ENCODE results near the gene C11orf65. TPM values are rescaled to one million over a fixed set of nuclear protein-coding genes. Genes with fewer than 3 reads are reported as not detected.
"Not testable (repeated sequence)": the region's sequence is repeated elsewhere in the genome, so short reads cannot be mapped to it uniquely, and the experiment has no call there.

C11orf65 gene
- total and polyA plus RNA-seq, 9 donors: 0.35 to 1.2 (median 0.80) TPM

DNA sequence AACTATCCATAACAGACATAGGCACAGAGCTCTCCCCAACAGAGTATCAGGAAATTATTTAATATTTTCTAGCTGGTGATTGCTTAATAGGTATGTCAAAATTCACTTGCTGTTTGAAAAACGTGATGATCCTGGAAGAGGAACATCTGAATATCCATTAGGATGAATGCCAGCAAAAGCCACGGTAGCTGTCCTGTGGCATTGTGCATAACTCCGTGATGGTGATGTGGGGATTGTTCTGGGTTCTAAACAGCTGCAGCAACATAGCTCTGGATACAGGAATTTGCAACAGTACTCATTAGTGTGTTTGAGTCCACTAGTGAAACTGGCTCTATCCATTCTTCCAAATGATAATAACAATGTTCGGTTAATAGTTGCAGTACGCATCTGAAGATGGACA lies 78.8 kb downstream of the C11orf65 start:
- intact Hi-C loops (cut with DNase I): no loop called here
- no peak for TF ChIP-seq CTCF (IDR thresholded peaks at IDR 0.05)
- TF ChIP-seq POLR2A (IDR thresholded peaks at IDR 0.05): no peak
- no peak for TF ChIP-seq EP300 (IDR thresholded peaks at IDR 0.05)
- no peaks in the 10 kb centered on the region for H3K9me3 ChIP-seq
- H3K27me3 ChIP-seq: no peaks in the 10 kb centered on the region
- no peaks in the 10 kb centered on the region for H3K36me3 ChIP-seq
- H3K4me1 ChIP-seq (ENCODE audit: insufficient read depth): no peaks in the 10 kb centered on the region
- DNase-seq: no peak
- no peak overlapping the region for H3K27ac ChIP-seq
- 81 to 83% (median 83%) methylated on average over 5 of the region's 5 CpGs for WGBS, 3 donors
- no peak overlapping the region for H3K4me3 ChIP-seq

GRCh38 chr11:108373505-108373904 lies 93.8 kb downstream of the C11orf65 start:
- H3K36me3 ChIP-seq; intact Hi-C loops (cut with DNase I); DNase-seq; H3K27me3 ChIP-seq; H3K27ac ChIP-seq; H3K4me1 ChIP-seq (ENCODE audit: insufficient read depth); H3K4me3 ChIP-seq; H3K9me3 ChIP-seq: not testable (repeated sequence)
- 92 to 97% (median 96%) methylated on average over 24 of the region's 24 CpGs for WGBS, 3 donors

GRCh38 chr11:108370990-108371389 lies 96.3 kb downstream of the C11orf65 start:
- intact Hi-C loops (cut with DNase I): no loop called here
- 60 to 74% (median 68%) methylated on average over 5 of the region's 5 CpGs for WGBS, 3 donors
- Histone ChIP-seq H3K36me3 (no peaks in the 10 kb centered on the region), H3K4me1 (ENCODE audit: insufficient read depth) (no peaks in the 10 kb centered on the region), H3K4me3 (no peak overlapping the region), H3K9me3 (no peaks in the 10 kb centered on the region), H3K27ac (no peak overlapping the region), H3K27me3 (no peaks in the 10 kb centered on the region)
- TF ChIP-seq EP300 (IDR thresholded peaks at IDR 0.05) (no peak), CTCF (IDR thresholded peaks at IDR 0.05) (no peak), POLR2A (IDR thresholded peaks at IDR 0.05) (no peak)
- DNase-seq: no peak

- H3K9me3 ChIP-seq: no peaks in the 10 kb centered on the region
- no peaks in the 10 kb centered on the region for H3K36me3 ChIP-seq
- no peak overlapping the region for H3K4me3 ChIP-seq
- no peak for TF ChIP-seq POLR2A (IDR thresholded peaks at IDR 0.05)
- no peaks in the 10 kb centered on the region for H3K27me3 ChIP-seq
- no peaks in the 10 kb centered on the region for H3K4me1 ChIP-seq (ENCODE audit: insufficient read depth)
- H3K27ac ChIP-seq: no peak overlapping the region
- DNase-seq: no peak
- intact Hi-C loops (cut with DNase I): no loop called here
Observed at GRCh38 chr11:108370315-108370714, 97.0 kb downstream of the C11orf65 start.

DNA sequence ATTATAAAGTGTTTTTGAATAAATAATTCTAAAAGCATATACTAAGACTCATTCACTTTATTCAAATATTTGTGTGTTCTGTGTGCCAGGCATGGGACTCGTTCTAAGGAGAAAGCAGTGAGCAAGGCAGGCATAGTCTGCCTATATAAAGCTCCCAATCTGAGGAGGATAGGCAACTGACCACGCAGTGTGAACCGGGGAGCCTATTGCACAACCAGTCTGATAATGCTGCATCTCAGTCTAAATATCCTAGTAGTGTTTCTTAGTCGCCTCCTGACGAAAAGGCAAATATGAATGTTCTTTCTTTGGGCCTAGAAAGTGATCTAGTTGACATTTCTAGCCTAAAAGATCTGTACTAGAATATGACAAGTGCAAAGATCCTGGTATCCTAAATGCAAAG lies 98.3 kb downstream of the C11orf65 start:
- H3K9me3 ChIP-seq: no peaks in the 10 kb centered on the region
- no peaks in the 10 kb centered on the region for H3K4me1 ChIP-seq (ENCODE audit: insufficient read depth)
- H3K4me3 ChIP-seq: no peak overlapping the region
- no peak for TF ChIP-seq CTCF (IDR thresholded peaks at IDR 0.05)
- TF ChIP-seq POLR2A (IDR thresholded peaks at IDR 0.05): no peak
- TF ChIP-seq EP300 (IDR thresholded peaks at IDR 0.05): no peak
- WGBS, 3 donors: 55 to 67% (median 59%) methylated on average over 5 of the region's 5 CpGs
- intact Hi-C loops (cut with DNase I): no loop called here
- H3K27ac ChIP-seq: no peak overlapping the region
- no peak for DNase-seq
- H3K27me3 ChIP-seq: no peaks in the 10 kb centered on the region
- no peaks in the 10 kb centered on the region for H3K36me3 ChIP-seq

DNA sequence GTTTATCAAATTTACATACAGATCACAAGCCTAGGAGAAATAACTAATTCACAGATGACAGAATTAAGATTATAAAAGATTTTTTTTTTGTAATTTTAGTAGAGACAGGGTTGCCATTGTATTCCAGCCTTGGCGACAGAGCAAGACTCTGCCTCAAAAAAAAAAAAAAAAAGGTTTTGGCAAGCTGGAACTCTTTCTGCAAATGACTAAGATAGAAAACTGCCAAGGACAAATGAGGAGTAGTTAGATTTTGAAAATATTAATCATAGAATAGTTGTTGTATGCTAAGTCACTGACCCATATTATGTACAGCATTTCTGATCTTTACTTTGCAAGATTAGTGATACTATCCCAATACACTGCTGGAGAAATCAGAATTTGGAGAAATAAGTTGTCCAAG lies 99.2 kb downstream of the C11orf65 start:
- H3K4me1 ChIP-seq (ENCODE audit: insufficient read depth): no peaks in the 10 kb centered on the region
- 33 to 43% (median 39%) methylated on average over 1 of the region's 1 CpG for WGBS, 3 donors
- no peaks in the 10 kb centered on the region for H3K36me3 ChIP-seq
- no peaks in the 10 kb centered on the region for H3K27me3 ChIP-seq
- no peaks in the 10 kb centered on the region for H3K9me3 ChIP-seq
- H3K4me3 ChIP-seq: no peak overlapping the region
- TF ChIP-seq EP300 (IDR thresholded peaks at IDR 0.05): no peak
- TF ChIP-seq POLR2A (IDR thresholded peaks at IDR 0.05): no peak
- no peak for TF ChIP-seq CTCF (IDR thresholded peaks at IDR 0.05)
- no peak overlapping the region for H3K27ac ChIP-seq
- intact Hi-C loops (cut with DNase I): no loop called here
- no peak for DNase-seq

Measured in ovary (tissue), 9 donors.